ENCODE data around the gene PTPRE.

PTPRE gene

DNA sequence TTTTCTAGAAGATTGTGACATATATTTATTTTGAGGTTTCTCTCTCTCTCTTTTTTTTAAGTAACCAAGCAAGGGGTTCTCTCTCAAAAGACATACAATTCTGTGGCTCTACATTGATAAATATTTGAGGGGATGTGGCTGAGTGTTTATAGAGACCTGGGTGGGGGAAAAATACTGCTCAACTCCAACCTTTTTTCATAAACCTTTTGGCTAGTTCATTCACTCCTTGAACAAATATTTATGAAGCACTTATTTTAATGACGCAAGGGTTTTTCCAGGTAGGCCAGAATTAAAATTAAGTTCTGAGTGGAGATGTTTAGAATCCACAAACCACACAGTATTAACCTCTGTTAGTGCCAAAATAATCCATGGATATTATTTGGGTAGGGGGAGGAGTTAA is 100.2 kb downstream of the PTPRE start:
- no peak for DNase-seq

GRCh38 chr10:128007971-128008370 is 101.1 kb downstream of the PTPRE start:
- no peak for DNase-seq

GRCh38 chr10:128008521-128009250 is 101.8 kb downstream of the PTPRE start:
- DNase-seq: no peak

DNA sequence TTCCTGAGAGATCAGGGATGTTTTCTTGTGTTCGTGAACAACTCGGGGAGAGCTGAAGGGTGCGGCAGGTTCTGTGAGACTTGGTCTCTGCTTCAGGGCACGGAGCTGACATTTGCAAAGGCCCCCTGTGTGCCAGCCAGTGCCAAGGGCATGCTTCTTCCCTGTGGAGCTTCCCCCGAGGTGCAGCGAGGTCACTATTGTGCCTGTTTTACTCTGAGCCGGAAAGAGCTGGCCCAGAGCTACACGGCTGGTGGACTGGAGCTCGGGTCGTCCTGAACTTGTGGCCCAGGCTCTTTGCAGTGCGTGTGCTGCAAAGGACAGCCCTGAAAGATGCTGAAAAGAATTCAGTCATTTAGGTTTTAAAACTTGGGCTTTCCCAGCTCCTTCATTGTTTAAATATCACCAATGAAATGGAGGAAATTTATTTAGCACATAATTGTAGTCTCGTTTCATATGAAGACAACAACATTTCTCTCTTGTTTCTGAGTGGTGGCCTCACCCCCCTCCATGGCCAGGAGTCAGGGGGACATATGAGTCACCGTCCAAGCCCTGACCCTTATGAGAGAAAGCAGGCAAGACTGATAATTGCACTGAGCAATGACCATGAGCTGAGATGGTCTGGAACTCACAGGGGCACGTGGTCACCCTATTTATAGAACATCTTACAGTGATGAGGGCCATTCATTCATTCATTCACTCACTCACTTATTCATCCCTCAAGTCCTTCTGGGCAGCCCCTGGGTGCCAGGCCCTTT is 102.6 kb downstream of the PTPRE start:
- DNase-seq: no peak

DNA sequence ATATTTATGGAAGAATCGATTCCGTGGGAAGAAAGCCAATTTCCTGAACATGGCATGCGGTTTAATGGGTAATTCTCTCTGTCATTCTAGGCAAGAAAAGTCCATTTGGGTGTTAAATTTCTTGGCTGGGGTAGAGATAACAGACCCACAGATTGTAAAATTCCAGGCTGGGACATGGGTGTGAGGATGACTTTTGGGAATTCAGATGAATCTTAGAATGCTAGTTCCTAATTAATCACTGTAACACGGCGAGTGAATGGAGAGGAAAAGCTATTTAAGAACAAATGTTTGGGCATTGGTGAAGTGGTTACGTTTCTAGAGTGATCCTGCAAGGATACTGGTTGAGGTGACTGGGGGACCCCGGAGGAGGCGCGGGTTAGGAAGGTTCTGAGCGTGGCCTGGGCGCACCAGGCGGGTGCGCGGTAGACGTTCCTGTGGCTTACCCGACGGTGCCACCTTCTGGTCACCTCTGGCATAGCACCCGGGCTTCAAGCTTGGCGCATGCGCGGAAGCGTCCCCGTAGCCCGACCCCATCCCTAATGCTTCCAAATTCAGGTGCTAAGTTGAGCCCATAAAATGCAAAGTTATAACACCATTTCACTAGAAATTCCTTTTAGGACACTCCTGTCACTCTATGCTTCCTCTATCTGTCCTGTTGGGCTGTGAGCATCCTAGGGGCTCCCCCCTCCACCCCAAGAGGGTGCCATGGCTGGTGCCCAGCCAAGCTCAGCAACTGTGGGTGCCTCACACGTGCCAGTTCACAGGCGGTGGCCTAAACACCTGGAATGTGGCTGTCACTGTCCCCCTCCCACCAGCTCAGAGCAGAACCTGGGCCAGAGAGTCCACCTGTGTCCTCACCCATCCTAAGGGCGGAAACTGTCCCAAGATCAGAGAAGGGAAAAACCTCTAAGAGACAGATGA is 104.4 kb downstream of the PTPRE start:
- DNase-seq: peak; percentile 85 to 91 (median 89)

- no peak for DNase-seq
Observed at GRCh38 chr10:128013626-128014025, 106.7 kb downstream of the PTPRE start.

- DNase-seq: no peak
Observed at GRCh38 chr10:128014236-128014635, 107.3 kb downstream of the PTPRE start.

- no peak for DNase-seq
Observed at GRCh38 chr10:128016423-128017060, 109.6 kb downstream of the PTPRE start.

- DNase-seq: no peak
Observed at GRCh38 chr10:128017822-128018221, 110.9 kb downstream of the PTPRE start.

DNA sequence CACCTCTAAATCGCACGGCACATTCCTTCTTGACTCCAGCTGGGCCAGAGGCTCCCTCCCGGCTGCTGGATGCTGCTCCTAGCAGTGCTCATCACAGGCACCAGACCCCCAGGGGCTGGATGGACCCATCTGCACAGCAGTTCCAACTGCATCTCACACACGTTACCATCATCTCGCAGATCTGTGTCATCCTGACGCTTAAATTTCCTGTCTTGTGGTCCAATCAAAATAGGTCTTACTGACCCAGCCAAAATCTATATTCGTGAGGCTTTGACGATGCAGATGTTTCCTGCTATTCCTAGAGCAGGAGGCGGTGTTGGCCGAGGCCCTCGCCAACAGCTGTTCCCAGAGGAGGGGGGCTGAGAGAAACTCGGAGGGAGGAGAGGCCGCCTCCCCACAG is 111.3 kb downstream of the PTPRE start:
- DNase-seq: no peak

GRCh38 chr10:128018691-128019090 is 111.8 kb downstream of the PTPRE start:
- DNase-seq: no peak

DNA sequence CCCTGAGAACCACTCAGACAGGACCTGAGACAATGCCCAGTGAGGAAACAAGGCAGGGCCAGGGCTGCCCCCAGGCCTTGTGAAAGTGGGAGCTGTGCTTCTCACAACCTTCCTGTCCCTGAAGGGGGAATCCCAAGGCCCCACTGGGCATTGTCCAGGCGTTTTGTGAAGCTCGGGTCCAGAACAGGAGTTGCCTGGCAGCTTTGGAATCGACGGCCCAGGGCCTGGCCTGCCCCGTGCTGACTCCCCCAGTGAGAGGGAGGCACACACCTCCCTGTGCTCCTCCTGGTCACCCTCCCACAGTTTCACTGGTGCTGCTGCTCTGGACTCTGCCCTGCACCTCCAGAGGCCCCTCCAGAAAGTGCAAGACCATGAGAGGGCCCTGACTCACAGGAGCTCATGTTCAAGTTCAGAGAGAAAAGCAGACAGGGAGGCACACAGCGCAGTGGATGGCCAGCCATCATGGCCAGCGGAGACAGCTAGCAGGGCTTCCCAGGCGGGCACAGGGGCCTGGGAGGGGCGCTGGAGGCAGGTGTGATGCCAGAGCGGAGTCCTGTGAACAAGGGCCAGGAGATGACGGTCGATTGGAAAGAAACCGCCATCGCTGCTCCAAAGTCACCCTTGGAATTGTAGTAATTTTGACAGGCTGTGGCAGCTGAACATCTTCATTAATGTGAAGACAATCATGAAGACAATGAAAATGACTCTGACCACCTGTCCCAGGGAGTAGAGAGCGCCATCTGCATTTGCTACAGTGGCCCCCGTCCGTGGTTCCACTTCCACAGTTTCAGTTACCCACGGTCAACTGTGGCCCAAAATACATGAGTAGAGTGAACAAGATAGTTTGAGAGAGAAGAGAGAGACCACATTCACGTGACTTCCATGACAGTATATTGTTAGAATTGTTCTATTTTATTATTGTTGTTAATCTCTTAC is 115.6 kb downstream of the PTPRE start:
- DNase-seq: no peak

- no peak for DNase-seq
Observed at GRCh38 chr10:128024426-128024825, 117.5 kb downstream of the PTPRE start.

GRCh38 chr10:128025437-128025836 is 118.5 kb downstream of the PTPRE start:
- no peak for DNase-seq

GRCh38 chr10:128025951-128026350 is 119.0 kb downstream of the PTPRE start:
- DNase-seq: no peak

GRCh38 chr10:128026615-128027300 is 119.9 kb downstream of the PTPRE start:
- no peak for DNase-seq

GRCh38 chr10:128027306-128027705 is 120.4 kb downstream of the PTPRE start:
- no peak for DNase-seq

GRCh38 chr10:128027822-128028507 is 121.1 kb downstream of the PTPRE start:
- no peak for DNase-seq

- no peak for DNase-seq
Observed at GRCh38 chr10:128028508-128029289, 121.8 kb downstream of the PTPRE start.

- DNase-seq: no peak
Observed at GRCh38 chr10:128029290-128029651, 122.4 kb downstream of the PTPRE start.

Data from suppressor macrophage treated with lipopolysaccharide for 1 hour (primary cell).